ENCODE measurements around the gene CDH2. TPM values are rescaled to one million over a fixed set of nuclear protein-coding genes. Genes with fewer than 3 reads are reported as not detected.

Gene CDH2
- total RNA-seq, 1 experiment from 2014 or later: 36.2 TPM

- Mint-ChIP-seq H3K36me3 (ENCODE audit: insufficient read depth in 1 of 3, low read depth in 3 of 3) (peaks cover 0 to 5% (median 5%) of the 10 kb centered on the region in 3 experiments; a peak in 6 of 7 replicates), H3K27ac (no peak overlapping the region), H3K4me3 (no peak overlapping the region), H3K4me1 (peaks cover 3 to 4% of the 10 kb centered on the region in 2 experiments; a peak in 2 of 4 replicates), H3K9me3 (no peaks in the 10 kb centered on the region), H3K27me3 (ENCODE audit: low read depth) (no peaks in the 10 kb centered on the region)
- H3K56ac ChIP-seq (ENCODE audit: insufficient read length, low read depth, low read length): no peak overlapping the region
- WGBS (ENCODE audit: extremely low coverage, insufficient read length, low lambda C conversion rate): no CpG with 5 or more reads among the region's 5 CpGs
- H4K8ac ChIP-seq (replicated peaks; ENCODE audit: insufficient read length, low read depth, low read length): no peak overlapping the region
- H3K23me2 ChIP-seq (ENCODE audit: insufficient read length, low read depth, low read length, poor library complexity, severe bottlenecking): no peaks in the 10 kb centered on the region
- H3K9ac ChIP-seq (ENCODE audit: extremely low read depth, insufficient read length, low read length): no peak overlapping the region
- TF ChIP-seq CTCF (conservative IDR thresholded peaks at IDR 0.05): no peak
- no peaks in the 10 kb centered on the region for H3K9me3 ChIP-seq (ENCODE audit: control insufficient read depth, low read depth, low read length)
- H2BK20ac ChIP-seq (ENCODE audit: low read depth, low read length, poor library complexity, severe bottlenecking): no peak overlapping the region
- DNase-seq: no peak
- H4K20me1 ChIP-seq (ENCODE audit: control insufficient read depth, insufficient read depth, insufficient read length): no peaks in the 10 kb centered on the region
- H3K4ac ChIP-seq (ENCODE audit: low read depth, low read length): no peak overlapping the region
- H3K18ac ChIP-seq (ENCODE audit: insufficient read length, low read depth, low read length): no peak overlapping the region
- H3K27me3 ChIP-seq (ENCODE audit: insufficient read depth, low read length): no peaks in the 10 kb centered on the region
- H3K23ac ChIP-seq (ENCODE audit: insufficient read length, low read depth, low read length): no peak overlapping the region
- H3K4me2 ChIP-seq (ENCODE audit: insufficient read depth, insufficient read length, low read length): no peak overlapping the region
- no peak overlapping the region for H3K27ac ChIP-seq (ENCODE audit: insufficient read length, low read depth, low read length)
- H2AK5ac ChIP-seq (ENCODE audit: insufficient read length, low read length): no peak overlapping the region
- H2BK15ac ChIP-seq (ENCODE audit: low read depth, low read length): no peak overlapping the region
- no peak overlapping the region for H2BK120ac ChIP-seq (ENCODE audit: low read depth, low read length, poor library complexity, severe bottlenecking)
- no peak overlapping the region for H4K5ac ChIP-seq (ENCODE audit: insufficient read length, low read depth, low read length)
- H3K4me1 ChIP-seq (ENCODE audit: insufficient read depth, low read length): no peaks in the 10 kb centered on the region
- H3K79me1 ChIP-seq (ENCODE audit: insufficient read depth, low read depth, low read length, poor library complexity, severe bottlenecking): no peaks in the 10 kb centered on the region
- no peak overlapping the region for H2BK12ac ChIP-seq (ENCODE audit: insufficient read length, low read depth, low read length)
- H3K79me2 ChIP-seq (ENCODE audit: insufficient read depth, low read length): no peaks in the 10 kb centered on the region
- no peak overlapping the region for H2BK5ac ChIP-seq (ENCODE audit: insufficient read length, low read length)
- no peak overlapping the region for H3T11ph ChIP-seq (ENCODE audit: low read length)
- H2AFZ ChIP-seq (ENCODE audit: low read length): no peak overlapping the region
- no peak overlapping the region for H3K14ac ChIP-seq (ENCODE audit: insufficient read depth, low read length)
- H4K91ac ChIP-seq (ENCODE audit: insufficient read length, low read depth, low read length): no peak overlapping the region
Observed at GRCh38 chr18:28003451-28003850, 173.5 kb downstream of the CDH2 start.
